Liver (tissue), 9 donors: ENCODE results near the gene PTGS2. TPM values are rescaled to one million over a fixed set of nuclear protein-coding genes. Genes with fewer than 3 reads are reported as not detected.
A peak's percentile ranks its signal among the peaks of the same experiment; 100 is the strongest.

Experiments
- DNase-seq: peaks from one replicate; pipeline ENCODE4 v3.0.0-alpha.2; 2017; ENCODE audit warnings: low spot score
- H3K27ac ChIP-seq, 2 donors: one replicate each; pipeline ENCODE4 v1.7.0; 2013; ENCODE audit warnings: inconsistent platforms in 2 of 2, low read length in 2 of 2, control low read depth in 1 of 2, low read depth in 1 of 2, mild to moderate bottlenecking in 1 of 2
- H3K27me3 ChIP-seq, 4 donors: one replicate each; pipeline versions ENCODE4 v1.6.1 to v1.7.0; 2013; ENCODE audit warnings: low read length in 3 of 4, inconsistent platforms in 1 of 4, mild to moderate bottlenecking in 1 of 4, moderate library complexity in 1 of 4; ENCODE audit not compliant: control insufficient read depth in 4 of 4, insufficient read depth in 4 of 4
- H3K36me3 ChIP-seq, 4 donors: one replicate each; pipeline versions ENCODE4 v1.6.1 to v1.7.0; 2013; ENCODE audit warnings: low read length in 3 of 4, mild to moderate bottlenecking in 3 of 4, low read depth in 1 of 4, moderate library complexity in 1 of 4; ENCODE audit not compliant: control insufficient read depth in 4 of 4, insufficient read depth in 3 of 4
- H3K4me1 ChIP-seq, 4 donors: one replicate each; pipeline versions ENCODE4 v1.6.1 to v1.7.0; 2013; ENCODE audit warnings: low read length in 3 of 4, mild to moderate bottlenecking in 3 of 4, moderate library complexity in 1 of 4; ENCODE audit not compliant: control insufficient read depth in 4 of 4, insufficient read depth in 4 of 4
- H3K4me3 ChIP-seq, 3 donors: one replicate each; pipeline versions ENCODE4 v1.6.1 to v1.7.0; 2013; ENCODE audit warnings: low read length in 3 of 3, control low read depth in 1 of 3, low read depth in 1 of 3, mild to moderate bottlenecking in 1 of 3
- H3K9ac ChIP-seq, 2 donors: one replicate each; pipeline ENCODE4 v1.7.0; 2013; ENCODE audit warnings: low read length in 2 of 2, mild to moderate bottlenecking in 2 of 2, moderate library complexity in 2 of 2, control low read depth in 1 of 2, low read depth in 1 of 2
- H3K9me3 ChIP-seq, 4 donors: one replicate each; pipeline versions ENCODE4 v1.6.1 to v1.7.0; 2013; ENCODE audit warnings: low read length in 3 of 4; ENCODE audit not compliant: control insufficient read depth in 4 of 4
- EGR1 ChIP-seq, 2 donors: IDR thresholded peaks; 2 replicates each; pipeline ENCODE4 v1.6.1; 2016 to 2018; ENCODE audit warnings: antibody characterized with exemption in 2 of 2, low read depth in 2 of 2
- FOXA1 ChIP-seq: IDR thresholded peaks from 2 replicates; pipeline ENCODE4 v1.6.1; 2016; ENCODE audit warnings: antibody characterized with exemption
- FOXA2 ChIP-seq: IDR thresholded peaks from 2 replicates; pipeline ENCODE4 v1.6.1; 2016; ENCODE audit warnings: antibody characterized with exemption
- GABPA ChIP-seq, 2 donors: IDR thresholded peaks in 1 of 2; conservative IDR thresholded peaks in 1 of 2; 2 replicates each; pipeline ENCODE4 v1.6.1; 2016; ENCODE audit warnings: antibody characterized with exemption in 2 of 2, mild to moderate bottlenecking in 1 of 2, moderate library complexity in 1 of 2
- HNF4A ChIP-seq, 2 donors: conservative IDR thresholded peaks; 2 replicates each; pipeline ENCODE4 v1.6.1; 2016; ENCODE audit warnings: antibody characterized with exemption in 2 of 2, mild to moderate bottlenecking in 2 of 2
- HNF4G ChIP-seq: IDR thresholded peaks from 2 replicates; pipeline ENCODE4 v1.6.1; 2016; ENCODE audit warnings: antibody characterized with exemption
- NR2F2 ChIP-seq: IDR thresholded peaks from 2 replicates; pipeline ENCODE4 v1.6.1; 2016; ENCODE audit warnings: antibody characterized with exemption
- RAD21 ChIP-seq, 2 donors: IDR thresholded peaks; 2 replicates each; pipeline ENCODE4 v1.6.1; 2016; ENCODE audit warnings: antibody characterized with exemption in 2 of 2, mild to moderate bottlenecking in 2 of 2
- RXRA ChIP-seq, 2 donors: IDR thresholded peaks; 2 replicates each; pipeline ENCODE4 v1.6.1; 2017 to 2018; ENCODE audit warnings: antibody characterized with exemption in 2 of 2, mild to moderate bottlenecking in 1 of 2
- SP1 ChIP-seq: IDR thresholded peaks from 2 replicates; pipeline ENCODE4 v1.6.1; 2018; ENCODE audit warnings: antibody characterized with exemption, mild to moderate bottlenecking
- TAF1 ChIP-seq: conservative IDR thresholded peaks from 2 replicates; pipeline ENCODE4 v1.6.1; 2016; ENCODE audit warnings: antibody characterized with exemption, mild to moderate bottlenecking
- YY1 ChIP-seq: IDR thresholded peaks from 2 replicates; pipeline ENCODE4 v1.6.1; 2016; ENCODE audit warnings: antibody characterized with exemption, mild to moderate bottlenecking
- WGBS: extraction: QIAGEN DNeasy Blood & Tissue Kit; methylation state at CpG from one replicate; pipeline ENCODE4 v1.1.7; 2013; 5-methylcytosine and 5-hydroxymethylcytosine counted together
- polyA plus RNA-seq, 2 donors: library from polyadenylated mRNA; stranded (reverse) in 1 of 2; unstranded in 1 of 2; fragments of 200-250 nt in 1 of 2; fragments of >200 nt in 1 of 2; fragmentation: Nextera tagmentation in 1 of 2; extraction: Ambion mirVana in 1 of 2; gene quantifications; one replicate each; pipeline versions ENCODE4 v1.2.1 to v1.2.3, GENCODE V29; 2013 to 2015
- total RNA-seq, 2 donors: library from RNA; depleted of rRNA; stranded (reverse); fragments of >200 nt; gene quantifications; one replicate each; pipeline ENCODE4 v1.2.3, GENCODE V29; 2014
- TF ChIP-seq, protein P1 (sequence below): IDR thresholded peaks from 2 replicates; pipeline ENCODE4 v1.6.1; 2016; ENCODE audit warnings: antibody characterized with exemption
- TF ChIP-seq, protein P2 (sequence below): IDR thresholded peaks from 2 replicates; pipeline ENCODE4 v1.6.1; 2016; ENCODE audit warnings: antibody characterized with exemption
- TF ChIP-seq, protein P3 (sequence below): IDR thresholded peaks from 2 replicates; pipeline ENCODE4 v1.6.1; 2016; ENCODE audit warnings: antibody characterized with exemption, mild to moderate bottlenecking
- TF ChIP-seq, protein P4 (sequence below): IDR thresholded peaks from 2 replicates; pipeline ENCODE4 v1.6.1; 2016; ENCODE audit warnings: antibody characterized with exemption
- donor health status: healthy.
- donor health status: healthy.
- donor health status: healthy.
- donor health status: healthy.
- donor health status: healthy.

PTGS2 gene
- total and polyA plus RNA-seq, 4 donors: 0.11 to 0.33 (median 0.29) TPM

DNA sequence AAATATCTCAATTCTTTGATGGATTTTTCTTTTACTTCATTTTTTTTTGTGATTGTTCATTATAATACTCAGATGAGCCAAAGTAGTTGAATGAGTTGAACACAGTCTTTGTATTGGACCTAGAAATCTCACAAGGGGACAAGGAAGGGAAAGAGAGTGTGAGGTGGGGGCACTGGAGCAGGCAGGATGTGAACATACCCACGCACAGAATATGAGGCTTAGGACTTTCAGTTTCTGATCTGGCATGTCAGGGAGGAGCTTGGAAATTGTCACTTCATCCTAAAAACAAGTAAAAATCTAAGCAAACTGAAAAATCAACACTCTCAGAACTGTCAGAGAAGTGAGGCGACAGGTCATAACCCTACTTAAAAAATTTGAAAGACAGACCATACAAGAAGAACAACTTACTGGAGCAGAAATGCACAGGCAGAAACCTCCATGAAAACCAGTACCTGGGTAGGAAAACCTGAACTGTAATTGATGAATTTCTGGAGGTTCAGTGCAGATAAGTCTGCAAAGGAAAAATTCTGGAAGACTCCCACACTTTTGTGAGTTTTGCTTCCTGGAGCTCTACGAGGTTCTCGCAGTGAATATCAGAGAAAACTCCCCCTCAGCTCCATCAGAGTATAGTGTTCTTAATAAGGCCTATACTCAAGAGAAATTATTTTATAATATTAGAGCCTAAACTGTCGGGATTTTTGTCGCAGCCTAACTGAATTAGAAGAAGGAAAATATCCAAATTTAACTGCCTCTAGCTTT is 3.6 kb upstream of the PTGS2 start:
- Histone ChIP-seq H3K4me3 (no peak overlapping the region), H3K27me3 (peaks cover 0 to 2% (median 0%) of the 10 kb centered on the region in 4 donors), H3K4me1 (no peaks in the 10 kb centered on the region), H3K27ac (no peak overlapping the region), H3K36me3 (no peaks in the 10 kb centered on the region), H3K9ac (no peak overlapping the region), H3K9me3 (no peaks in the 10 kb centered on the region)
- no peak for DNase-seq
- TF ChIP-seq SP1 (no peak), FOXA2 (no peak), HNF4G (no peak), FOXA1 (no peak)
- TF ChIP-seq, protein P1, sequence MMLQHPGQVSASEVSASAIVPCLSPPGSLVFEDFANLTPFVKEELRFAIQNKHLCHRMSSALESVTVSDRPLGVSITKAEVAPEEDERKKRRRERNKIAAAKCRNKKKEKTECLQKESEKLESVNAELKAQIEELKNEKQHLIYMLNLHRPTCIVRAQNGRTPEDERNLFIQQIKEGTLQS: no peak
- WGBS: 74% methylated on average over 6 of the region's 6 CpGs

DNA sequence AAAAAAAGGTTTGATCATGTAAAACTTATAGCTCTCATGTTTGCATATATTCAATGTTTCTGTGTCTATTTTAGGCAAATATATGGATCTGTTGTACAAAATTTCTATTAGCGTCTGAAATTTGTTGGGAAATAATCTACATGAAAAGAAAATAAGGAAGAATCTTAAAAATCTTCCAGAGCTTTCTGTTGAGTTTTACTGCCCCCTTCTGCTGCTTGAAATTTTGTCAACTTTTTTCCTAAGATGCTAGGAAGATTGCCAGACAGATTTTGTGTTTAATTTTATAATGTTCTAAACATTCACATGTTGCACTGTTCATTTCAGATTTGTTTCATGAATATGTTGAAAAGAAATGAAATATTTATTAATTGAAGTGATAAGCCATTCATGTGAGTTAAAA is 2.5 kb upstream of the PTGS2 start:
- no peaks in the 10 kb centered on the region for H3K4me1 ChIP-seq
- WGBS: 51% methylated on average over 1 of the region's 1 CpG
- DNase-seq: no peak

DNA sequence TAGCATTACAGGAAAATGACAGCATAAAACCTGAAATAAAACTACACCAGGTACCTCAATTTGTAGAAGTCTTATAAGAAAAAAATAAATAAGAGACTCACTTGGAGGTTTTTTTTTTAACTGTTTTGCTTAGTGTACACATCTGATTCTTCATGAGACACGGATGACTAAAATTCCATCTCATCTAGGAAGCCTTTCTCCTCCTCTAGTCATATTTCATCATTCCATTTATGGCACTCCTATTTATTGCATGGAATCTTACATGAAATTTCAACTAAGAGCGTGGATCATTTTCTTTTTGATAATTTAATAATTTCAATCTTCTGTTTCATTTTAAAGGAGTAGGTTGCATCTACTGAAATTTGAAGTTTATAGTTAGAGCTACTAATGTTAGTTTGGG is 1.6 kb upstream of the PTGS2 start:
- Histone ChIP-seq H3K4me3 (no peak overlapping the region), H3K9ac (no peak overlapping the region), H3K9me3 (no peaks in the 10 kb centered on the region), H3K4me1 (no peaks in the 10 kb centered on the region), H3K27ac (no peak overlapping the region), H3K36me3 (no peaks in the 10 kb centered on the region), H3K27me3 (peaks cover 0 to 2% (median 0%) of the 10 kb centered on the region in 4 donors)
- 63% methylated on average over 2 of the region's 2 CpGs for WGBS
- DNase-seq: no peak
- no peak for TF ChIP-seq TAF1
- TF ChIP-seq, protein P2, sequence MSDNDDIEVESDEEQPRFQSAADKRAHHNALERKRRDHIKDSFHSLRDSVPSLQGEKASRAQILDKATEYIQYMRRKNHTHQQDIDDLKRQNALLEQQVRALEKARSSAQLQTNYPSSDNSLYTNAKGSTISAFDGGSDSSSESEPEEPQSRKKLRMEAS: no peak
- no peak for TF ChIP-seq EGR1 (IDR thresholded peaks at IDR 0.05; ENCODE audit: low read depth in 2 of 2)
- TF ChIP-seq, protein P3, sequence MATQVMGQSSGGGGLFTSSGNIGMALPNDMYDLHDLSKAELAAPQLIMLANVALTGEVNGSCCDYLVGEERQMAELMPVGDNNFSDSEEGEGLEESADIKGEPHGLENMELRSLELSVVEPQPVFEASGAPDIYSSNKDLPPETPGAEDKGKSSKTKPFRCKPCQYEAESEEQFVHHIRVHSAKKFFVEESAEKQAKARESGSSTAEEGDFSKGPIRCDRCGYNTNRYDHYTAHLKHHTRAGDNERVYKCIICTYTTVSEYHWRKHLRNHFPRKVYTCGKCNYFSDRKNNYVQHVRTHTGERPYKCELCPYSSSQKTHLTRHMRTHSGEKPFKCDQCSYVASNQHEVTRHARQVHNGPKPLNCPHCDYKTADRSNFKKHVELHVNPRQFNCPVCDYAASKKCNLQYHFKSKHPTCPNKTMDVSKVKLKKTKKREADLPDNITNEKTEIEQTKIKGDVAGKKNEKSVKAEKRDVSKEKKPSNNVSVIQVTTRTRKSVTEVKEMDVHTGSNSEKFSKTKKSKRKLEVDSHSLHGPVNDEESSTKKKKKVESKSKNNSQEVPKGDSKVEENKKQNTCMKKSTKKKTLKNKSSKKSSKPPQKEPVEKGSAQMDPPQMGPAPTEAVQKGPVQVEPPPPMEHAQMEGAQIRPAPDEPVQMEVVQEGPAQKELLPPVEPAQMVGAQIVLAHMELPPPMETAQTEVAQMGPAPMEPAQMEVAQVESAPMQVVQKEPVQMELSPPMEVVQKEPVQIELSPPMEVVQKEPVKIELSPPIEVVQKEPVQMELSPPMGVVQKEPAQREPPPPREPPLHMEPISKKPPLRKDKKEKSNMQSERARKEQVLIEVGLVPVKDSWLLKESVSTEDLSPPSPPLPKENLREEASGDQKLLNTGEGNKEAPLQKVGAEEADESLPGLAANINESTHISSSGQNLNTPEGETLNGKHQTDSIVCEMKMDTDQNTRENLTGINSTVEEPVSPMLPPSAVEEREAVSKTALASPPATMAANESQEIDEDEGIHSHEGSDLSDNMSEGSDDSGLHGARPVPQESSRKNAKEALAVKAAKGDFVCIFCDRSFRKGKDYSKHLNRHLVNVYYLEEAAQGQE: no peak
- TF ChIP-seq, protein P4, sequence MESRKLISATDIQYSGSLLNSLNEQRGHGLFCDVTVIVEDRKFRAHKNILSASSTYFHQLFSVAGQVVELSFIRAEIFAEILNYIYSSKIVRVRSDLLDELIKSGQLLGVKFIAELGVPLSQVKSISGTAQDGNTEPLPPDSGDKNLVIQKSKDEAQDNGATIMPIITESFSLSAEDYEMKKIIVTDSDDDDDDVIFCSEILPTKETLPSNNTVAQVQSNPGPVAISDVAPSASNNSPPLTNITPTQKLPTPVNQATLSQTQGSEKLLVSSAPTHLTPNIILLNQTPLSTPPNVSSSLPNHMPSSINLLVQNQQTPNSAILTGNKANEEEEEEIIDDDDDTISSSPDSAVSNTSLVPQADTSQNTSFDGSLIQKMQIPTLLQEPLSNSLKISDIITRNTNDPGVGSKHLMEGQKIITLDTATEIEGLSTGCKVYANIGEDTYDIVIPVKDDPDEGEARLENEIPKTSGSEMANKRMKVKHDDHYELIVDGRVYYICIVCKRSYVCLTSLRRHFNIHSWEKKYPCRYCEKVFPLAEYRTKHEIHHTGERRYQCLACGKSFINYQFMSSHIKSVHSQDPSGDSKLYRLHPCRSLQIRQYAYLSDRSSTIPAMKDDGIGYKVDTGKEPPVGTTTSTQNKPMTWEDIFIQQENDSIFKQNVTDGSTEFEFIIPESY: no peak
- TF ChIP-seq FOXA2: no peak
- TF ChIP-seq NR2F2: no peak
- no peak for TF ChIP-seq GABPA (IDR thresholded peaks at IDR 0.05 in 1 of 2, conservative IDR thresholded peaks at IDR 0.05 in 1 of 2)
- no peak for TF ChIP-seq HNF4A (conservative IDR thresholded peaks at IDR 0.05)
- TF ChIP-seq SP1: no peak
- TF ChIP-seq, protein P1: no peak
- no peak for TF ChIP-seq YY1
- no peak for TF ChIP-seq HNF4G
- no peak for TF ChIP-seq RAD21 (IDR thresholded peaks at IDR 0.05)
- no peak for TF ChIP-seq FOXA1
- no peak for TF ChIP-seq RXRA (IDR thresholded peaks at IDR 0.05)

More for the DNA sequence above, 2.5 kb upstream of the PTGS2 start:
- Histone ChIP-seq H3K27ac (no peak overlapping the region), H3K27me3 (peaks cover 0 to 2% (median 0%) of the 10 kb centered on the region in 4 donors), H3K36me3 (no peaks in the 10 kb centered on the region), H3K9me3 (no peaks in the 10 kb centered on the region), H3K9ac (no peak overlapping the region), H3K4me3 (no peak overlapping the region)
- TF ChIP-seq RAD21 (IDR thresholded peaks at IDR 0.05): peak; percentile 36 to 44
- TF ChIP-seq HNF4A (conservative IDR thresholded peaks at IDR 0.05): no peak
